BLaER1 treated with 17β-estradiol and CSF1 and Interleukin-3, amounts not matched to agents 10 nM and 100 nM (cell line): ENCODE measurements around the gene DNAJC2.
"Not testable (repeated sequence)": the region's sequence is repeated elsewhere in the genome, so short reads cannot be mapped to it uniquely, and the experiment has no call there.

ENCODE experiments used
- H3K27ac ChIP-seq, 11 experiments: shearing (Covaris generic); formaldehyde crosslinking; 2 replicates each; pipeline ENCODE4 v1.8.1; 2022
- H3K27me3 ChIP-seq, 11 experiments: shearing (Covaris generic); formaldehyde crosslinking; 2 replicates each; pipeline ENCODE4 v1.8.1; 2022
- H3K36me3 ChIP-seq, 11 experiments: shearing (Covaris generic); formaldehyde crosslinking; 2 replicates each; pipeline ENCODE4 v1.8.1; 2022
- H3K4me1 ChIP-seq, 10 experiments: shearing (Covaris generic); formaldehyde crosslinking; 2 replicates each; pipeline ENCODE4 v1.8.1; 2022
- H3K4me2 ChIP-seq, 11 experiments: shearing (Covaris generic); formaldehyde crosslinking; 2 replicates each; pipeline ENCODE4 v1.8.1; 2022
- H3K4me3 ChIP-seq, 10 experiments: shearing (Covaris generic); formaldehyde crosslinking; 2 replicates each; pipeline ENCODE4 v1.8.1; 2022
- H3K9ac ChIP-seq, 11 experiments: shearing (Covaris generic); formaldehyde crosslinking; 2 replicates each; pipeline ENCODE4 v1.8.1; 2022
- H3K9me3 ChIP-seq, 11 experiments: shearing (Covaris generic); formaldehyde crosslinking; replicated peaks in 1 of 11; 2 replicates each; pipeline ENCODE4 v1.8.1; 2022
- H4K20me1 ChIP-seq, 11 experiments: shearing (Covaris generic); formaldehyde crosslinking; 2 replicates each; pipeline ENCODE4 v1.8.1; 2022
- Cebpa-rat ChIP-seq, 11 experiments: shearing (Covaris generic); IDR thresholded peaks; 2 replicates each; pipeline ENCODE4 v1.8.1; 2022

The DNAJC2 gene

DNA sequence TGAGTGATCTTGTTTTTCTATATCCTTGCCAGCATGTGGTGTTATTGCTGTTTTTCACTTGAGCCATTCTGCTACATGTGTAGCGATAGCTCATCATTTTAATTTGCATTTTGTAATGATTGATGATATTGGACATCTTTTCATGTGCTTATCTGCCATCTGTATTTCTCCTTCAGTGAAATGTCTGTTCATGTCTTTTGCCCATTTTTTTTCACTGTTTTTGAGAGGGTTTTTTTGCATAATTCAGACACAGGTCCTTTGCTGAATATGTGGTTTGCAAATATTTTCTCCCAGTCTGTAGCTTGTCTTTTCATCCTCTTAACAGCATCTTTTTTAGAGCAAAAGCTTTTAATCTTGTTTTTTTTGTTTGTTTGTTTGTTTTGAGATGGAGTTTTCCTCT lies 51.0 kb downstream of the DNAJC2 start:
- H3K9ac ChIP-seq = no peak overlapping the region
- peaks cover 5 to 7% (median 5%) of the 10 kb centered on the region in 10 experiments for H3K4me1 ChIP-seq
- TF ChIP-seq Cebpa-rat (IDR thresholded peaks at IDR 0.05) = no peak
- peaks cover 0 to 2% (median 0%) of the 10 kb centered on the region in 11 experiments; a peak in 2 of 22 replicates for H3K36me3 ChIP-seq
- H3K9me3 ChIP-seq = no peaks in the 10 kb centered on the region
- H3K27ac ChIP-seq = no peak overlapping the region
- peaks cover 0 to 12% (median 2%) of the 10 kb centered on the region in 11 experiments; a peak in 8 of 22 replicates for H4K20me1 ChIP-seq
- H3K4me3 ChIP-seq = no peak overlapping the region
- H3K4me2 ChIP-seq = no peak overlapping the region
- H3K27me3 ChIP-seq = no peaks in the 10 kb centered on the region

DNA sequence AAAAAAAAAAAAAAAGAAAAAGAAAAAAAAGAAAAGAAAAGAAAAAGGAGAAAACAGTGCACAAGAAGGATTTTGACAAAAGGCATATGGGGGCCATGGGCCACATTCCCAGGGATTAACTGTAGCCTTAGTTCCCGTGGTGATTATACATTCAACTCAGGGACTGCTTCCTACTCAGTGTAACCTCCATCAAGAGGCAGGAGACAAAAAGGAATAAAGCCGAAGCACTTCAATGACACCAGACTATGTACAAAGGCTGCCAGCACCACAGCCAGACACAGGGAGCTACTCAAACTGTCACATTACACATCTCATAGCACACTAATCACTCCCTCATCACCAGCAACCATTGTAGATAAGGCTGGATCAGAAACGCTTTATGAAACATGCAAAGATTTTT lies 52.4 kb downstream of the DNAJC2 start:
- no peak for TF ChIP-seq Cebpa-rat (IDR thresholded peaks at IDR 0.05)
- no peak overlapping the region for H3K4me2 ChIP-seq
- H4K20me1 ChIP-seq = no peaks in the 10 kb centered on the region
- H3K4me1 ChIP-seq = no peaks in the 10 kb centered on the region
- no peaks in the 10 kb centered on the region for H3K36me3 ChIP-seq
- no peak overlapping the region for H3K4me3 ChIP-seq
- no peaks in the 10 kb centered on the region for H3K9me3 ChIP-seq
- H3K27ac ChIP-seq = no peak overlapping the region
- no peak overlapping the region for H3K9ac ChIP-seq
- H3K27me3 ChIP-seq = no peaks in the 10 kb centered on the region

DNA sequence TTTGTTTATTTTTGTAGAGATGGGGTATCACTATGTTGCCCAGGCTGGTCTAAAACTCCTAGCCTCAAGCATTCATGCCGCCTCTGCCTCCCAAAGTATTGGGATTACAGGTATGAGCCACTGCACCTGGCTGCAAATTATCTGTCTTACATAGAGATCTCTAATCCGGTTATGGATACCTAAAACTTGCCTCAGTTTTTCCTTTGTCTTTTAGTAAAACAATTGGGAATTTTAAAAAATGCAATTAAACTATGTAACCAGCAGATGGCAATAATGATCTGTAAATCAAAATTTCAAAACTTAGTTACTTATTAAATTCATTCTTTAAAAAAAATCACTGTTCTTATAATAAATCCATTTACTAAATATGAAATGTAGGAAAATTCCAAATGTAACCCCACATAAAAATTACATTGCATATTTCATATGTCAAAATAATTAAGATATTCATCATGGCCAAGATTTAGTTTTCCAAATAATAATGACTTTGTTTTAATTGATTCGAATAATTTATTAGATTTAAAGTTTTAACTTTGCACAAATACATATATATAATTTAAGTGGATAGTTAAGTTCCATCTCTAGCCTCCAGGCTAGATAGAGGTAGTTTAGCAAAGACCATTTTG lies 61.7 kb downstream of the DNAJC2 start:
- not testable (repeated sequence) for H4K20me1 ChIP-seq, H3K4me3 ChIP-seq, H3K4me2 ChIP-seq, H3K36me3 ChIP-seq, H3K9me3 ChIP-seq, H3K9ac ChIP-seq, H3K27ac ChIP-seq
- H3K4me1 ChIP-seq = peaks cover 0 to 20% (median 9%) of the 10 kb centered on the region in 10 experiments; a peak in 14 of 20 replicates
- H3K27me3 ChIP-seq = peaks cover 0 to 22% (median 11%) of the 10 kb centered on the region in 11 experiments; a peak in 15 of 22 replicates

DNA sequence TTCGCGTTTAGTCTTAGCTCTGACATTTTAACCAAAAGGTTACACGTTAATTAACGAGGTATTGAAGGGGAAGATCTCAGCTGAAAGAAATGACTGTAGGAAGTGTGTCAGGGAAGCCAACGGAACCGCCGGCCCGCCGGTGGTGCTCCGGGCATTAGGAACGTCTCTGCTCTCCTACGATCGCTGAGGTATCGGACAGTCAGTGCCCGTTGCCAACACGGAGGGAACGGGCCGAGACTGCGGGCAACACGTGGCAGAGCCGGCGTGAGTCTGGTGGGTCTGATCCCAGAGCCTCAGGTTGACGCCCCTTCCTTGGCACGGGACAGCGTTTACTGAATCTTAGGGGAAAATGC lies 63.8 kb downstream of the DNAJC2 start:
- not testable (repeated sequence) for H3K9me3 ChIP-seq, H4K20me1 ChIP-seq, H3K36me3 ChIP-seq
- H3K27me3 ChIP-seq = peaks cover 0 to 22% (median 11%) of the 10 kb centered on the region in 11 experiments; a peak in 15 of 22 replicates
- H3K27ac ChIP-seq = peak overlapping the region in 9 of 11 experiments; percentile 12 to 69 (median 57); a peak in 10 of 22 replicates
- H3K4me2 ChIP-seq = peak overlapping the region; percentile 90 to 99 (median 96)
- H3K4me1 ChIP-seq = peaks cover 0 to 24% (median 9%) of the 10 kb centered on the region in 10 experiments; a peak in 14 of 20 replicates
- H3K4me3 ChIP-seq = peak overlapping the region; percentile 64 to 77 (median 73)
- peak overlapping the region in 10 of 11 experiments; percentile 55 to 82 (median 75); a peak in 20 of 22 replicates for H3K9ac ChIP-seq

DNA sequence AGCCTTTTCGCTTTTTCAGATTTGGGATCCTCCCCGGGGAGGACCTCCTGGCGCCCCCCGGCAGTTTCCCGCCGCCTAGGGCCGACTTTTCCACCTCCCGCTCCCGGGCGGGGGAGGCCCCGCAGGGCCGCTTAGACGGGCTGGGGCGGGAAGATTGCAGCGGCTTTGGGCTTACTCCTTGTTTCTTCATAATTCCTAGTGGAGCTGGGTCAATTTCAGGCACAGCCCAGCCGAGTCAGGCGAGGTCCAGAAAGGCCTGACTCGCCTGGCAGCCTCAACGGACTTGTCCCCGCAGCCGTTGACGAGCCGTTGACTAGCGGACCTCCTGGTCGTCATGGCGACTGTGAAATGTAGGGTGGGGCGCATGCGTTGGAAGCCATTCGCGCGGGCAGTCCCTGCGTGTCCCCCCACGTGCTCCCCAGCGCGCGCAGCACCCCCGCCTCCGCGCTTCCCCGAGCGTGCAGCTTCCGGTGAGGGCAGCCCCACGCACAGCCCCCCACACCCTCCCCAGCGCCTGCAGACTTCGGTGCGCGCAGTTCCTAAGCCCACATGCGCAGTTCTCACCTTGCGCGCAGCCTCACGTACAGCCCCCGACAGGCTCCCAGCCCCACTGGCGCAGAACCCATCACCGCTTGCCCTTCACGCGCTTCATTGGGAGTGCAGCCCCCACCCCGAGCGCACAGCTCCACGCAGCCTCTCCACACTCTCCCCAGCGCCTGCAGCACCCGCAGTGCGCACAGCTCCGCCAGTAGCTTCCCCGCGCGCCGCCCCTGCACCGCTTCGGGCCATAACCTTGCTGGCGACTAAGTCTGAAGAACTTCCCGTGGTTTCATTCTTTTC lies 64.4 kb downstream of the DNAJC2 start:
- not testable (repeated sequence) for H3K9me3 ChIP-seq, H4K20me1 ChIP-seq, H3K36me3 ChIP-seq
- Histone ChIP-seq H3K27me3 (peaks cover 0 to 22% (median 11%) of the 10 kb centered on the region in 11 experiments; a peak in 15 of 22 replicates), H3K9ac (peak overlapping the region; percentile 52 to 82 (median 75)), H3K4me1 (peaks cover 0 to 24% (median 9%) of the 10 kb centered on the region in 10 experiments; a peak in 14 of 20 replicates), H3K4me3 (peak overlapping the region; percentile 64 to 77 (median 73)), H3K27ac (peak overlapping the region in 9 of 11 experiments; percentile 50 to 69 (median 58); a peak in 15 of 22 replicates), H3K4me2 (peak overlapping the region; percentile 90 to 99 (median 96))

DNA sequence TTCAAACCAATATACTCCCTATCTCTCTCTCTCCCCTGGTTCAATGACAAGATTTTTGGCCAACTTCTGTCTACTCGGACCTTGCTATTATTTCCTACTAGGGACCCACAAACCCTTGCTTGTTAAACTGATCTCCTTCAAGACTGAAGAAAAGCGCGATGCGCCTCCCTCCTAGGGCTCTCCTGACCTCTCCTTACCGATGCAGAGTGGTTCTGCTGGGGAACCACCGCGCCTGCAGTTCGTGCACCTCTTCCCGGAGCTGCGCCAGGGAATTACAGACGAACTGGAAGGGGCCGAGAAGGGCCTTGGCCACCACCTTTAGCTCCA lies 65.0 kb downstream of the DNAJC2 start:
- H3K4me3 ChIP-seq = peak overlapping the region; percentile 64 to 77 (median 73)
- H3K27me3 ChIP-seq = peaks cover 0 to 22% (median 11%) of the 10 kb centered on the region in 11 experiments; a peak in 15 of 22 replicates
- peak overlapping the region; percentile 52 to 82 (median 75) for H3K9ac ChIP-seq
- peak overlapping the region; percentile 90 to 99 (median 96) for H3K4me2 ChIP-seq
- H4K20me1 ChIP-seq, H3K36me3 ChIP-seq, H3K9me3 ChIP-seq: not testable (repeated sequence)
- H3K27ac ChIP-seq = peak overlapping the region in 9 of 11 experiments; percentile 50 to 69 (median 58); a peak in 15 of 22 replicates
- H3K4me1 ChIP-seq = peaks cover 0 to 24% (median 9%) of the 10 kb centered on the region in 10 experiments; a peak in 14 of 20 replicates

DNA sequence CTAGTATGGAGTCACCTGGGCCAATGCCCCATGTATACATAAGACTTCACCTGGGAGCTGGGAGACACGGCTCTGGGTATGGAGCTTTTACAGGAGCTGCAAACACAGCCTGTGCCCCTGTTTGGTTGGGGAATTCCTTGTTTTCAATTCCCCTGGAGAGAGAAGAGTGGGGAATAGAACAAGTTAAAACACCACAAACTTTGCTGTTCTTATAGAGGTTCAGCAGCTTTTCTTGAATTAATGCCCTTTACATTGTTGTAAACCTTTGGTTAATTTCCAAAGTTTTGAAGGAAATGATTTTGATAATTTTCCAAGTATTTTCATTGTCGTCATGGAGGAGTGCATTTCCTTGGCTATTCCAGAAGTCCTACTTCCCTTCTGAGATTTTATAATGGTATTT lies 66.4 kb downstream of the DNAJC2 start:
- H3K4me3 ChIP-seq, H3K27ac ChIP-seq, H4K20me1 ChIP-seq, H3K36me3 ChIP-seq, H3K9me3 ChIP-seq, H3K9ac ChIP-seq: not testable (repeated sequence)
- Histone ChIP-seq H3K27me3 (peaks cover 0 to 22% (median 11%) of the 10 kb centered on the region in 11 experiments; a peak in 15 of 22 replicates), H3K4me1 (peaks cover 0 to 24% (median 9%) of the 10 kb centered on the region in 10 experiments; a peak in 14 of 20 replicates), H3K4me2 (peak overlapping the region in 7 of 11 experiments; percentile 2 to 44 (median 19); a peak in 7 of 22 replicates)

DNA sequence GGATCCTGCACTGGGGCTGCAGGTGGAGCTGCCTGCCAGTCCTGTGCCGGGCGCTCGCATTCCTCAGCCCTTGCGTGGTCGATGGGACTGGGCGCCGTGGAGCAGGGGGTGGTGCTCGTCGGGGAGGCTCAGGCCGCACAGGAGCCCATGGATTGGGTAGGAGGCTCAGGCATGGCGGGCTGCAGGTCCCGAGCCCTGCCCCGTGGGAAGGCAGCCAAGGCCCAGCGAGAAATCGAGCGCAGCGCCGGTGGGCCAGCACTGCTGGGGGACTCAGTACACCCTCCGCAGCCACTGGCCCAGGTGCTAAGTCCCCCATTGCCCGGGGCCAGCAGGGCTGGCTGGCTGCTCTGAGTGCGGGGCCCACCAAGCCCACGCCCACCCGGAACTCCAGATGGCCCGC lies 69.7 kb downstream of the DNAJC2 start:
- not testable (repeated sequence) for H3K4me2 ChIP-seq, H3K27me3 ChIP-seq, H3K27ac ChIP-seq, H3K9me3 ChIP-seq, H3K36me3 ChIP-seq, H3K4me3 ChIP-seq, H3K9ac ChIP-seq, H4K20me1 ChIP-seq
- H3K4me1 ChIP-seq = peaks cover 0 to 18% (median 8%) of the 10 kb centered on the region in 10 experiments; a peak in 13 of 20 replicates

DNA sequence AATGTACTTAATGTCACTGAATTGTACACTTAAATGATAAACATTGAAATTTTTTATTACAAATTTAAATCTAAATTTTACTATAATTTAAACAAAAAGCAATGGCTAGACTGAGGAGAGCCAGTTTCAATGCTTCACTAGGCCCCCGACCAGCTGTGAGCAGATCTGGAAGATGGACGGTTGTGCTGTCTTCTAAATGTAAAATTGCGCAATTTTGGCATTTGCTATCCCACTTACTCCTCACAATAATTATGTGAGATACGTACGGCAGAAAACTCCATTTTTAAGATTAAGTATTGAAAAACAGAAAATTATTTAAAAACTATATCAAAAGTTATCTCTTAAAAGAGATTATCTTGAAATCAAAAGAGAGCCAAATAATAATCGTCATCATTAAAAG lies 71.2 kb downstream of the DNAJC2 start:
- H3K4me3 ChIP-seq, H3K36me3 ChIP-seq, H3K4me1 ChIP-seq, H3K9ac ChIP-seq, H3K27ac ChIP-seq, H3K27me3 ChIP-seq, H3K9me3 ChIP-seq, H3K4me2 ChIP-seq, H4K20me1 ChIP-seq: not testable (repeated sequence)
- peak in 5 of 11 experiments; percentile 40 to 82 (median 63); a peak in 9 of 22 replicates for TF ChIP-seq Cebpa-rat (IDR thresholded peaks at IDR 0.05)

DNA sequence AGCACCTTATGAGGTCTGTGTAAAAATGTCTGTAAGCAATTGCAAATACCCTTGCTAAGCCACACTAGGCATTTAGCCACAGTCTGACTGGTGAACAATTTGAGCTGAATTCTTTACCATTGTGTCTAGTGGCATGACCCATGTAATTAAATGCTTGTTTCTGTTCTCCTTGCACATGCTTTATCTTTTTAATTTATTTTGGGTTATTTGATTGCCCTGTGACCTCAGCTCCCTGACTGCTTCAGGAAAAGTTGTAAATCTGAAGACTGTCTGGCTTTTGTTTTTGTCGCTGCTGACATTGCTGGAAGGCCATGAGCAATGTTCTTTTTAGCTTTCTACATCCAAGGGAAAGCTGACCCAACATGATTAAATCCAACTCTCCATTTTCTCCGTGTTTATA lies 78.3 kb downstream of the DNAJC2 start:
- not testable (repeated sequence) for H3K9ac ChIP-seq, H3K9me3 ChIP-seq, H3K4me2 ChIP-seq, H3K4me3 ChIP-seq, H3K27ac ChIP-seq, H3K27me3 ChIP-seq, H4K20me1 ChIP-seq, H3K4me1 ChIP-seq, H3K36me3 ChIP-seq

DNA sequence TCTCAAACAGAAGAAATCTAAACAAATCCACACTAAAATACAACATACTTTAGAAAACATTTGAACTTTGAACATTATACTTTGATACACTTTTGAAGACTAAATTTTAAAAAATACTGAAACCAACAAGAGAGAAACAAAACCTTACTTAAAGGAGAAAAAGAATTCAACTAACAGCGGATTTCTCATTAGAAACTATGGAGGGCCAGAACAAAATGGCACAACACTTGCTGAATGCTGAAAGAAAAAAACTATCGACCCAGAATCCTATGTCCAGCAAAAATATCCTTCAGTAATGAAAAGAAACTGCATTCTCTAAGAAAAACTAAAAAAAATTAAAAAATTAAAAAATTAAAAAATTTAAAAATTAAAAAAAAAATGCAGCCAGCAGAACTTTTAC lies 80.5 kb downstream of the DNAJC2 start:
- not testable (repeated sequence) for H3K9me3 ChIP-seq, H4K20me1 ChIP-seq, H3K36me3 ChIP-seq, H3K9ac ChIP-seq, H3K4me3 ChIP-seq, H3K27me3 ChIP-seq, H3K4me1 ChIP-seq, H3K27ac ChIP-seq, H3K4me2 ChIP-seq
